ENCODE measurements around the gene CDKN2B-AS1.
"Not testable (repeated sequence)": the region's sequence is repeated elsewhere in the genome, so short reads cannot be mapped to it uniquely, and the experiment has no call there.

CDKN2B-AS1 gene

GRCh38 chr9:21994556-21995005, at the start of gene CDKN2B-AS1:
TSS of gene CDKN2B-AS1 (plus strand) at chr9:21994791.
- DNase-seq, result peak; percentile 99

GRCh38 chr9:21945606-21946005, 49.0 kb upstream of the CDKN2B-AS1 start:
- DNase-seq, result no peak

- no peak for DNase-seq
Measured at GRCh38 chr9:21958833-21959232, 35.8 kb upstream of the CDKN2B-AS1 start.

- not testable (repeated sequence) for DNase-seq
Measured at GRCh38 chr9:21959268-21959667, 35.3 kb upstream of the CDKN2B-AS1 start.

GRCh38 chr9:21961569-21961968, 33.0 kb upstream of the CDKN2B-AS1 start:
- no peak for DNase-seq

- DNase-seq, result no peak
Measured at GRCh38 chr9:21964925-21965385, 29.6 kb upstream of the CDKN2B-AS1 start.

GRCh38 chr9:21965401-21965951, 29.1 kb upstream of the CDKN2B-AS1 start:
- DNase-seq, result no peak

GRCh38 chr9:21966140-21966851, 28.3 kb upstream of the CDKN2B-AS1 start:
- no peak for DNase-seq

- DNase-seq, result no peak
Measured at GRCh38 chr9:21967169-21967568, 27.4 kb upstream of the CDKN2B-AS1 start.

GRCh38 chr9:21967702-21968101, 26.9 kb upstream of the CDKN2B-AS1 start:
- no peak for DNase-seq

GRCh38 chr9:21968331-21969010, 26.1 kb upstream of the CDKN2B-AS1 start:
- DNase-seq, result no peak

- no peak for DNase-seq
Measured at GRCh38 chr9:21969011-21969940, 25.3 kb upstream of the CDKN2B-AS1 start.

GRCh38 chr9:21969951-21970799, 24.4 kb upstream of the CDKN2B-AS1 start:
- DNase-seq, result no peak

- no peak for DNase-seq
Measured at GRCh38 chr9:21970800-21971640, 23.6 kb upstream of the CDKN2B-AS1 start.

GRCh38 chr9:21972361-21972760, 22.2 kb upstream of the CDKN2B-AS1 start:
- DNase-seq, result no peak

GRCh38 chr9:21974343-21974721, 20.3 kb upstream of the CDKN2B-AS1 start:
- DNase-seq, result peak; percentile 91

- peak; percentile 98 for DNase-seq
Measured at GRCh38 chr9:21974722-21975409, 19.7 kb upstream of the CDKN2B-AS1 start.

GRCh38 chr9:21976334-21976875, 18.2 kb upstream of the CDKN2B-AS1 start:
- no peak for DNase-seq

GRCh38 chr9:21982391-21982790, 12.2 kb upstream of the CDKN2B-AS1 start:
- DNase-seq, result no peak

Data from NCI-H146 (cell line).